ENCODE measurements around the gene KRT16.
"Not testable (repeated sequence)": the region's sequence is repeated elsewhere in the genome, so short reads cannot be mapped to it uniquely, and the experiment has no call there.

DNA sequence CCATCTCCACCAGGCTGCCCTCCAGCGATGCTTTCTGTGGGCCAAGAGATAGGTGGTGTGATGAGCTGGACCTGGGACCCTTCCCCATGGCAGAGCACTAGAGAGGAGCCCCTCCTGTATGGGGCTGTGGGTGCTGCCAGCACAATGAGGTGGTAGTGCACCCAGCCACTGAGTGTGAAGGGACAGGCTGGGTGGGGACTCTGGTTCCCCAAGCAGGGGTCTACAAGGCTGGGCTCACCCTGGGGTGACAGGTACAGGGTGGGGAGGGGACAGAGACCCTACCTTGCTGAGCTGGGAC is 15.5 kb upstream of the KRT16 start:
- TF ChIP-seq CTCF (conservative IDR thresholded peaks at IDR 0.05; ENCODE audit: low read depth, low read length); EZH2 (IDR thresholded peaks at IDR 0.05; ENCODE audit: borderline replicate concordance, low read depth, low read length, poor library complexity, severe bottlenecking): not testable (repeated sequence)
